ENCODE data around the gene KIF5B. TPM values are rescaled to one million over a fixed set of nuclear protein-coding genes. Genes with fewer than 3 reads are reported as not detected.

Gene KIF5B
- total and polyA plus RNA-seq, 2 of the 8 experiments (the other 6 are each of a cell fraction or from before 2014, with no cell fraction given) = 9.8 to 68.4 TPM

- 93 to 100% methylated on average over 1 to 3 of the region's 3 CpGs for WGBS, 2 experiments (ENCODE audit: extremely low coverage in 1 of 2, insufficient coverage in 1 of 2, insufficient read length in 1 of 2, insufficient replicate concordance in 2 of 2, low coverage in 1 of 2, low lambda C conversion rate in 2 of 2, missing lambda C conversion rate in 1 of 2)
- Histone ChIP-seq H4K8ac (ENCODE audit: extremely low read depth, insufficient read depth, low read length) (no peak overlapping the region), H2BK12ac (ENCODE audit: low read depth, low read length) (no peak overlapping the region), H4K5ac (ENCODE audit: insufficient read length, low read depth, low read length) (no peak overlapping the region), H3K4ac (replicated peaks; ENCODE audit: insufficient read length, low read depth, low read length) (no peak overlapping the region), H2BK5ac (ENCODE audit: low read depth, low read length) (no peak overlapping the region), H3K27me3 (replicated peaks in 1 of 4; ENCODE audit: control insufficient read depth in 3 of 4, extremely low read depth in 1 of 4, insufficient read depth in 3 of 4, low read length in 3 of 4) (no peaks in the 10 kb centered on the region), H3K18ac (ENCODE audit: extremely low read depth, low read length) (no peak overlapping the region), H2BK15ac (ENCODE audit: low read length) (no peak overlapping the region), H3K79me2 (ENCODE audit: control insufficient read depth in 1 of 2, insufficient read depth in 2 of 2, low read length in 2 of 2) (peaks cover 3 to 59% of the 10 kb centered on the region in 2 experiments), H3K23me2 (ENCODE audit: low read depth, low read length) (no peaks in the 10 kb centered on the region), H4K91ac (replicated peaks; ENCODE audit: insufficient read length, low read length) (no peak overlapping the region), H3K79me1 (ENCODE audit: low read depth, low read length) (no peaks in the 10 kb centered on the region), H3K23ac (ENCODE audit: insufficient read length) (no peak overlapping the region), H4K20me1 (replicated peaks in 1 of 2; ENCODE audit: control insufficient read depth in 1 of 2, insufficient read depth in 2 of 2, low read length in 2 of 2) (peaks cover 4 to 6% of the 10 kb centered on the region in 2 experiments), H3K56ac (replicated peaks; ENCODE audit: insufficient read length, low read depth, low read length) (no peak overlapping the region), H2BK20ac (ENCODE audit: low read length) (no peak overlapping the region), H2BK120ac (replicated peaks; ENCODE audit: low read depth, low read length) (no peak overlapping the region), H3K9me3 (ENCODE audit: insufficient read depth in 2 of 2, low read depth in 1 of 2, low read length in 1 of 2) (no peaks in the 10 kb centered on the region), H3K4me3 (ENCODE audit: extremely low read depth in 1 of 4, insufficient read depth in 2 of 4, low read depth in 3 of 4, low read length in 4 of 4) (no peak overlapping the region), H3K9ac (replicated peaks in 1 of 4; ENCODE audit: extremely low read depth in 1 of 4, low read depth in 3 of 4, low read length in 3 of 4) (no peak overlapping the region), H2AK5ac (ENCODE audit: low read depth, low read length) (no peak overlapping the region), H3K27ac (ENCODE audit: low read depth, low read length) (no peak overlapping the region), H3K4me2 (ENCODE audit: insufficient read depth in 1 of 2, low read depth in 2 of 2, low read length in 2 of 2) (no peak overlapping the region), H3K36me3 (ENCODE audit: control insufficient read depth in 2 of 4, insufficient read depth in 4 of 4, low read length in 3 of 4) (peaks cover 5 to 71% (median 33%) of the 10 kb centered on the region in 4 experiments; a peak in 7 of 8 replicates), H2AFZ (ENCODE audit: low read length) (no peak overlapping the region), H3K4me1 (replicated peaks in 1 of 4; ENCODE audit: control insufficient read depth in 3 of 4, insufficient read depth in 4 of 4, low read length in 3 of 4) (no peaks in the 10 kb centered on the region), H3K14ac (ENCODE audit: insufficient read length) (no peak overlapping the region)
- POLR2A ChIA-PET (ENCODE audit: partially characterized antibody) = no interaction called here
- CTCF ChIA-PET (ENCODE audit: partially characterized antibody) = no interaction called here
- TF ChIP-seq TEAD4 (IDR thresholded peaks at IDR 0.05; ENCODE audit: low read depth, low read length) (peak; percentile 51; the same call in 1 of the 2 replicates), USF2 (IDR thresholded peaks at IDR 0.05; ENCODE audit: low read length) (no peak)
- DNase-seq (ENCODE audit: low read depth in 1 of 2, low spot score in 2 of 2) (no peak), FAIRE-seq (no peak)
These were observed 17.4 kb downstream of the KIF5B start for GRCh38 chr10:32038777-32039176.
